PC-9 (cell line): ENCODE measurements around the gene KCNG4.

Experiments
- EZH2 ChIP-seq: fragments of 200-600 bp; sonication (generic); IDR thresholded peaks from 2 replicates; pipeline ENCODE4 v1.8.0; 2017; ENCODE audit warnings: antibody characterized with exemption, low read depth
- TF ChIP-seq, protein P1 (sequence below): fragments of 200-600 bp; sonication (generic); conservative IDR thresholded peaks from 2 replicates; pipeline ENCODE4 v1.6.1; 2017; ENCODE audit warnings: mixed run types, antibody characterized with exemption, mild to moderate bottlenecking, moderate library complexity

DNA sequence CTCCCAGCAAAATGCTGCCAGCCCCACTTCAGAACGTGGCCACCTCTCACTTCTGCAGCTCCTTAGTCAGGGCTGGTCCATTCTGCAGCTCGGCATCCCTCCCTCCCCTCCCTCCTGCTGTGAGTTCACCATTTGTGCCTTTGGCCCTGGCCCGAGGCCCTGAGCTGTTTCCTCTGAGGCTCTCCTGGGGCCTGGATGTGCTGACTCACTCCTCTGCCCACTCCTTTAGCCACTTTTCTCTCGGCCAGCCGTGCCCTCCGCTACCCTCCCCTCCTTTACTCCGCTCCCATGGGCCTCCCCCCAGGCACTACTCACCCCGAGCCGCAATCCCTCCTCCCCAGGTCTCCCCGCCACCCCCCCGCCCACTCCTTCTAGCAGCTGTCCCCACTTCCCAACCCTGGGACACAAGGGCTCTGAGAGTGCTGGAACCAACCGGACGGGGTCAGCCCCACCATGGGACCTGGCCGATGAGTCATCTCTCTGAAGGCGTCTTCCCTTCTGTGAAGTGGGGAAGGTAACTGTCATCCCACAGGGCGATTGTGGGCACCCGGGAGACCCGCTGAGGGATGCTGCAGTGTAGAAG is 11.5 kb downstream of the KCNG4 start:
- TF ChIP-seq, protein P1, sequence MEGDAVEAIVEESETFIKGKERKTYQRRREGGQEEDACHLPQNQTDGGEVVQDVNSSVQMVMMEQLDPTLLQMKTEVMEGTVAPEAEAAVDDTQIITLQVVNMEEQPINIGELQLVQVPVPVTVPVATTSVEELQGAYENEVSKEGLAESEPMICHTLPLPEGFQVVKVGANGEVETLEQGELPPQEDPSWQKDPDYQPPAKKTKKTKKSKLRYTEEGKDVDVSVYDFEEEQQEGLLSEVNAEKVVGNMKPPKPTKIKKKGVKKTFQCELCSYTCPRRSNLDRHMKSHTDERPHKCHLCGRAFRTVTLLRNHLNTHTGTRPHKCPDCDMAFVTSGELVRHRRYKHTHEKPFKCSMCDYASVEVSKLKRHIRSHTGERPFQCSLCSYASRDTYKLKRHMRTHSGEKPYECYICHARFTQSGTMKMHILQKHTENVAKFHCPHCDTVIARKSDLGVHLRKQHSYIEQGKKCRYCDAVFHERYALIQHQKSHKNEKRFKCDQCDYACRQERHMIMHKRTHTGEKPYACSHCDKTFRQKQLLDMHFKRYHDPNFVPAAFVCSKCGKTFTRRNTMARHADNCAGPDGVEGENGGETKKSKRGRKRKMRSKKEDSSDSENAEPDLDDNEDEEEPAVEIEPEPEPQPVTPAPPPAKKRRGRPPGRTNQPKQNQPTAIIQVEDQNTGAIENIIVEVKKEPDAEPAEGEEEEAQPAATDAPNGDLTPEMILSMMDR: no peak
- TF ChIP-seq EZH2: no peak
